Fibroblast of lung (primary cell): ENCODE results near the gene ZNF273. TPM values are rescaled to one million over a fixed set of nuclear protein-coding genes. Genes with fewer than 3 reads are reported as not detected.
"Not testable (repeated sequence)": the region's sequence is repeated elsewhere in the genome, so short reads cannot be mapped to it uniquely, and the experiment has no call there.

Experiments
- DNase-seq, 2 donors: peaks; one replicate each; pipeline versions ENCODE4 v3.0.0 to v3.0.0-alpha.2; 2010; ENCODE audit warnings: low read depth in 2 of 2
- H2AFZ ChIP-seq: 2 replicates; pipeline ENCODE4 v1.5.1; 2012; ENCODE audit warnings: low read length, control low read depth, inconsistent platforms
- H3K27ac ChIP-seq: 2 replicates; pipeline ENCODE4 v1.5.1; 2011; ENCODE audit warnings: low read length, control low read depth; ENCODE audit not compliant: insufficient read depth
- H3K27me3 ChIP-seq: 2 replicates; pipeline ENCODE4 v1.5.1; 2011; ENCODE audit warnings: mild to moderate bottlenecking, low read length; ENCODE audit not compliant: control insufficient read depth, insufficient read depth
- H3K36me3 ChIP-seq: 2 replicates; pipeline ENCODE4 v1.5.1; 2011; ENCODE audit warnings: low read length; ENCODE audit not compliant: control insufficient read depth, insufficient read depth
- H3K4me1 ChIP-seq: 2 replicates; pipeline ENCODE4 v1.5.1; 2011; ENCODE audit warnings: low read length; ENCODE audit not compliant: control insufficient read depth, insufficient read depth; ENCODE audit errors: extremely low read depth
- H3K4me2 ChIP-seq: 2 replicates; pipeline ENCODE4 v1.5.1; 2011; ENCODE audit warnings: low read length, control low read depth; ENCODE audit not compliant: insufficient read depth; ENCODE audit errors: extremely low read depth
- H3K4me3 ChIP-seq, 4 experiments: fragments of 200-600 bp in 1 of 4; sonication (generic) in 1 of 4; replicated peaks in 1 of 4; 2 replicates each; pipeline ENCODE4 v1.5.1; 2011 to 2016; ENCODE audit warnings: low read length in 4 of 4, low read depth in 3 of 4, mild to moderate bottlenecking in 3 of 4, control low read depth in 2 of 4, inconsistent platforms in 1 of 4, mixed read lengths in 1 of 4; ENCODE audit not compliant: insufficient read depth in 1 of 4; ENCODE audit errors: control extremely low read depth in 1 of 4
- H3K79me2 ChIP-seq: 2 replicates; pipeline ENCODE4 v1.5.1; 2012; ENCODE audit warnings: mild to moderate bottlenecking, low read length, inconsistent platforms; ENCODE audit not compliant: control insufficient read depth, insufficient read depth
- H3K9ac ChIP-seq: 2 replicates; pipeline ENCODE4 v1.5.1; 2011; ENCODE audit warnings: mild to moderate bottlenecking, low read length, control low read depth; ENCODE audit not compliant: insufficient read depth
- H3K9me3 ChIP-seq: 2 replicates; pipeline ENCODE4 v1.5.1; 2012; ENCODE audit warnings: low read depth, low read length; ENCODE audit not compliant: control insufficient read depth, insufficient read depth
- H4K20me1 ChIP-seq: 2 replicates; pipeline ENCODE4 v1.5.1; 2011; ENCODE audit warnings: low read length; ENCODE audit not compliant: control insufficient read depth, insufficient read depth; ENCODE audit errors: extremely low read depth
- CTCF ChIP-seq, 2 donors: IDR thresholded peaks in 1 of 2; conservative IDR thresholded peaks in 1 of 2; 1 replicate in 1 of 2; 2 replicates in 1 of 2; pipeline ENCODE4 v1.5.1; 2011 to 2012; ENCODE audit warnings: low read length in 2 of 2, control low read depth in 1 of 2, inconsistent platforms in 1 of 2, low read depth in 1 of 2, mild to moderate bottlenecking in 1 of 2
- EZH2 ChIP-seq: IDR thresholded peaks from 2 replicates; pipeline ENCODE4 v1.5.1; 2012; ENCODE audit warnings: low read length, control low read depth, mild to moderate bottlenecking; ENCODE audit errors: missing control alignments
- polyA plus RNA-seq, 2 donors: library from polyadenylated mRNA; depleted of rRNA in 1 of 2; stranded (reverse) in 1 of 2; unstranded in 1 of 2; fragments of >200 nt; gene quantifications; 2 replicates each; pipeline ENCODE4 v1.2.1, GENCODE V29; 2011 to 2012; ENCODE audit warnings: missing spikeins in 1 of 2
- total RNA-seq: library from RNA; depleted of rRNA; stranded (reverse); fragments of >200 nt; gene quantifications from 2 replicates; pipeline ENCODE4 v1.2.1, GENCODE V29; 2014

The ZNF273 gene
- total and polyA plus RNA-seq, 2 donors (not counting 1 experiment from before 2014, with no cell fraction given): 2.1 to 3.1 TPM

DNA sequence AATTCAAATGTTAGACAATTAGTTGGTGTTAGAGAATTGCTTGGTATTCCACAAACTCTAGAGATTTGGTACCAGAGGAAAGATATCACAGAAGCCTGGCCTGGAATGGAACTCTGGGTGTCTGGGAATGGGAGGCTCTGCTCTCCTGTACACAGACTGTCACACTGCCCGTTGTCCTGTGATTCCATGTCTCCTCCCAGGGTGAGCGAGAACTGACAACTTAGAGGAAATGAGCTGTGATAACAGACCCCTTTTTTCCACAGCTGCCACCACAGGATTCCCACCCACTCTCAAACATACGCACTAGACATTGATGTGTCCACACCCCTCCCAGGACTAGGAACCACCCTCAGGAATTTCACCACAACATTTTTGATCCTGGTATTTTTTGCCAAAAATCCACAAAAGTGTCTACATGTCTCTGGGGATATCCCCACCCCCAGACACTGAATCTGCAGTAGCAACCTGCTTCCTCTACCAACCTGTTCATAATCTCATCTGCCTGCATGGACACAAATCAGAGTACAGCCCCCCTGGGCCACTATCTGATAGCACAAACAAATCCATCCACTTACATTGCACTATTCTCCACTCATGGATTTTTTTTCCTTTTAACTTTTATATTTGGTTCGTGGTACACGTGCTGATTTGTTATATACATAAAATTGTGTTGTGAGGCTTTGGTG, 4.7 kb downstream of the ZNF273 start:
- no peak overlapping the region for H3K4me2 ChIP-seq
- peak in 1 of 2 donors; percentile 78 for DNase-seq

GRCh38 chr7:64908358-64908757, 5.3 kb downstream of the ZNF273 start:
- Histone ChIP-seq H3K9me3 (no peaks in the 10 kb centered on the region), H3K79me2 (peaks cover 16% of the 10 kb centered on the region), H2AFZ (no peak overlapping the region), H3K4me1 (no peaks in the 10 kb centered on the region), H4K20me1 (no peaks in the 10 kb centered on the region), H3K4me2 (no peak overlapping the region), H3K9ac (no peak overlapping the region), H3K36me3 (no peaks in the 10 kb centered on the region), H3K27me3 (no peaks in the 10 kb centered on the region), H3K4me3 (no peak overlapping the region), H3K27ac (no peak overlapping the region)
- no peak for DNase-seq
- TF ChIP-seq CTCF (conservative IDR thresholded peaks at IDR 0.05 in 1 of 2, IDR thresholded peaks at IDR 0.05 in 1 of 2; ENCODE audit: low read depth in 1 of 2, low read length in 2 of 2): no peak
- TF ChIP-seq EZH2: no peak

More for the DNA sequence above, 4.7 kb downstream of the ZNF273 start:
- H3K9ac ChIP-seq: no peak overlapping the region
- H3K27ac ChIP-seq: no peak overlapping the region
- TF ChIP-seq CTCF (conservative IDR thresholded peaks at IDR 0.05 in 1 of 2, IDR thresholded peaks at IDR 0.05 in 1 of 2; ENCODE audit: low read depth in 1 of 2, low read length in 2 of 2): no peak
- TF ChIP-seq EZH2: no peak
- H3K79me2 ChIP-seq: peaks cover 16% of the 10 kb centered on the region
- H3K36me3 ChIP-seq: no peaks in the 10 kb centered on the region
- H4K20me1 ChIP-seq: no peaks in the 10 kb centered on the region
- no peak overlapping the region for H3K4me3 ChIP-seq
- no peaks in the 10 kb centered on the region for H3K27me3 ChIP-seq
- no peaks in the 10 kb centered on the region for H3K4me1 ChIP-seq
- no peaks in the 10 kb centered on the region for H3K9me3 ChIP-seq
- H2AFZ ChIP-seq: no peak overlapping the region

GRCh38 chr7:64914557-64914956, 11.5 kb downstream of the ZNF273 start:
- no peak for TF ChIP-seq CTCF (conservative IDR thresholded peaks at IDR 0.05 in 1 of 2, IDR thresholded peaks at IDR 0.05 in 1 of 2; ENCODE audit: low read depth in 1 of 2, low read length in 2 of 2)
- no peak for TF ChIP-seq EZH2
- no peak overlapping the region for H3K4me2 ChIP-seq
- DNase-seq: no peak
- H3K27ac ChIP-seq: no peak overlapping the region
- H3K36me3 ChIP-seq: peaks cover 2% of the 10 kb centered on the region
- no peak overlapping the region for H3K4me3 ChIP-seq
- no peaks in the 10 kb centered on the region for H3K9me3 ChIP-seq
- H4K20me1 ChIP-seq: no peaks in the 10 kb centered on the region
- no peak overlapping the region for H2AFZ ChIP-seq
- no peak overlapping the region for H3K9ac ChIP-seq
- peaks cover 7% of the 10 kb centered on the region for H3K79me2 ChIP-seq
- no peaks in the 10 kb centered on the region for H3K27me3 ChIP-seq
- H3K4me1 ChIP-seq: no peaks in the 10 kb centered on the region

GRCh38 chr7:64915301-64915700, 12.2 kb downstream of the ZNF273 start:
- H3K79me2 ChIP-seq, H3K36me3 ChIP-seq, H3K4me2 ChIP-seq: not testable (repeated sequence)

More at GRCh38 chr7:64915301-64915700, 12.2 kb downstream of the ZNF273 start:
- not testable (repeated sequence) for H3K4me3 ChIP-seq, H2AFZ ChIP-seq, H3K4me1 ChIP-seq, H3K27ac ChIP-seq, H3K27me3 ChIP-seq, H4K20me1 ChIP-seq, H3K9ac ChIP-seq, DNase-seq, H3K9me3 ChIP-seq
